Activated T-cell treated with anti-CD3 and anti-CD28 coated beads, Interleukin-2, amount 50 U/mL, for 4 hours (primary cell): ENCODE data around the gene SPRN. TPM values are rescaled to one million over a fixed set of nuclear protein-coding genes. Genes with fewer than 3 reads are reported as not detected.
"Not testable (repeated sequence)": the region's sequence is repeated elsewhere in the genome, so short reads cannot be mapped to it uniquely, and the experiment has no call there.

ENCODE experiments used
- ATAC-seq, 2 donors: fragments of 200-7000 bp; cut with Tn5 transposase; one replicate each; pipeline ENCODE4 v1.10.0; 2021
- DNase-seq: peaks from one replicate; pipeline ENCODE4 v3.0.0-alpha.2; 2020
- H3K27me3 Mint-ChIP-seq: one replicate; pipeline ENCODE4 v1.8.0; 2021; ENCODE audit warnings: low read depth, mixed read lengths
- H3K36me3 Mint-ChIP-seq: one replicate; pipeline ENCODE4 v1.8.0; 2022; ENCODE audit warnings: mixed read lengths; ENCODE audit not compliant: insufficient read depth
- H3K4me1 Mint-ChIP-seq: one replicate; pipeline ENCODE4 v1.8.0; 2021; ENCODE audit warnings: low read depth, mixed read lengths
- H3K4me3 Mint-ChIP-seq: one replicate; pipeline ENCODE4 v1.8.0; 2021; ENCODE audit warnings: mild to moderate bottlenecking, moderate library complexity, mixed read lengths
- H3K9me3 Mint-ChIP-seq: one replicate; pipeline ENCODE4 v1.8.0; 2021; ENCODE audit warnings: mixed read lengths
- total RNA-seq, 3 donors: library from RNA; stranded (reverse); gene quantifications; one replicate each; pipeline ENCODE4 v1.2.1, GENCODE V29; 2021

SPRN gene
- total RNA-seq, 3 donors from 2014 or later, result not detected

GRCh38 chr10:133381036-133381435 lies 43.4 kb downstream of the SPRN start:
- Mint-ChIP-seq H3K9me3 (no peaks in the 10 kb centered on the region), H3K4me1 (peaks cover 12% of the 10 kb centered on the region), H3K4me3 (no peak overlapping the region), H3K36me3 (no peaks in the 10 kb centered on the region), H3K27me3 (no peaks in the 10 kb centered on the region)
- DNase-seq (no peak), ATAC-seq (no peak)

GRCh38 chr10:133379801-133380666 lies 44.4 kb downstream of the SPRN start:
- Mint-ChIP-seq H3K4me1 (peaks cover 12% of the 10 kb centered on the region), H3K36me3 (no peaks in the 10 kb centered on the region), H3K4me3 (peak overlapping the region; percentile 72), H3K9me3 (no peaks in the 10 kb centered on the region), H3K27me3 (no peaks in the 10 kb centered on the region)
- peak in 1 of 2 donors; percentile 1 for ATAC-seq
- DNase-seq, result no peak

GRCh38 chr10:133379152-133379800 lies 45.1 kb downstream of the SPRN start, which contains the start of gene PAOX:
Gene PAOX (plus strand): TSS chr10:133379262. CDS start chr10:133379317, 55 bp downstream.
- H3K4me3 Mint-ChIP-seq, result peak within 1 kb of the TSS; percentile 81
- H3K4me1 Mint-ChIP-seq, result peaks cover 12% of the 10 kb centered on the region
- peak; percentile 57 for DNase-seq
- no peaks in the 10 kb centered on the region for H3K36me3 Mint-ChIP-seq
- no peaks in the 10 kb centered on the region for H3K27me3 Mint-ChIP-seq
- no peaks in the 10 kb centered on the region for H3K9me3 Mint-ChIP-seq
- ATAC-seq, result peak; percentile 74 to 75

- peaks cover 15% of the 10 kb centered on the region for H3K4me1 Mint-ChIP-seq
- ATAC-seq (peak; percentile 65 to 66), DNase-seq (peak; percentile 49)
- H3K9me3 Mint-ChIP-seq, result no peaks in the 10 kb centered on the region
- H3K36me3 Mint-ChIP-seq, result no peaks in the 10 kb centered on the region
- H3K27me3 Mint-ChIP-seq, result no peaks in the 10 kb centered on the region
- peak overlapping the region; percentile 81 for H3K4me3 Mint-ChIP-seq
Measured at GRCh38 chr10:133378251-133379096, 46.0 kb downstream of the SPRN start.

GRCh38 chr10:133377818-133378250 lies 46.6 kb downstream of the SPRN start:
- no peaks in the 10 kb centered on the region for H3K36me3 Mint-ChIP-seq
- H3K9me3 Mint-ChIP-seq, result no peaks in the 10 kb centered on the region
- peak overlapping the region; percentile 81 for H3K4me3 Mint-ChIP-seq

GRCh38 chr10:133377025-133377817 lies 47.2 kb downstream of the SPRN start:
- Mint-ChIP-seq H3K4me1 (peaks cover 15% of the 10 kb centered on the region), H3K36me3 (no peaks in the 10 kb centered on the region), H3K4me3 (peak overlapping the region; percentile 81), H3K9me3 (no peaks in the 10 kb centered on the region), H3K27me3 (no peaks in the 10 kb centered on the region)
- ATAC-seq, result no peak
- DNase-seq, result no peak

More at GRCh38 chr10:133377818-133378250, 46.6 kb downstream of the SPRN start:
- no peak for DNase-seq
- ATAC-seq, result no peak
- Mint-ChIP-seq H3K27me3 (no peaks in the 10 kb centered on the region), H3K4me1 (peaks cover 15% of the 10 kb centered on the region)

- DNase-seq, H3K9me3 Mint-ChIP-seq, H3K27me3 Mint-ChIP-seq, H3K36me3 Mint-ChIP-seq, ATAC-seq: not testable (repeated sequence)
- Mint-ChIP-seq H3K4me1 (peaks cover 16% of the 10 kb centered on the region), H3K4me3 (peak overlapping the region; percentile 44)
Measured at GRCh38 chr10:133376183-133376582, 48.2 kb downstream of the SPRN start.

GRCh38 chr10:133375357-133376115 lies 48.9 kb downstream of the SPRN start:
- Mint-ChIP-seq H3K4me3 (peak overlapping the region; percentile 70), H3K9me3 (no peaks in the 10 kb centered on the region), H3K27me3 (no peaks in the 10 kb centered on the region), H3K36me3 (peaks cover under 1% of the 10 kb centered on the region), H3K4me1 (peaks cover 16% of the 10 kb centered on the region)
- DNase-seq, result no peak
- ATAC-seq, result no peak

GRCh38 chr10:133373174-133374090 lies 51.0 kb downstream of the SPRN start, which contains the start of gene ECHS1:
Gene ECHS1 (minus strand): TSS chr10:133373354. CDS start chr10:133373333, 21 bp downstream.
- peaks cover 11% of the 10 kb centered on the region for H3K4me1 Mint-ChIP-seq
- peak; percentile 91 for DNase-seq
- no peaks in the 10 kb centered on the region for H3K9me3 Mint-ChIP-seq
- H3K4me3 Mint-ChIP-seq, result peak within 1 kb of the TSS; percentile 82
- no peaks in the 10 kb centered on the region for H3K27me3 Mint-ChIP-seq
- H3K36me3 Mint-ChIP-seq, result peaks cover 11% of the 10 kb centered on the region
- ATAC-seq, result peak; percentile 99 to 100

- Mint-ChIP-seq H3K27me3 (no peaks in the 10 kb centered on the region), H3K4me3 (peak overlapping the region; percentile 77), H3K9me3 (no peaks in the 10 kb centered on the region), H3K4me1 (peaks cover 11% of the 10 kb centered on the region), H3K36me3 (peaks cover 11% of the 10 kb centered on the region)
- ATAC-seq (no peak), DNase-seq (no peak)
Measured at GRCh38 chr10:133372507-133372906, 51.9 kb downstream of the SPRN start.
